ENCODE data around the gene MRPL23. TPM values are rescaled to one million over a fixed set of nuclear protein-coding genes. Genes with fewer than 3 reads are reported as not detected.

Gene MRPL23
- total RNA-seq, 2 donors from 2014 or later = 59.4 to 60.3 TPM

DNA sequence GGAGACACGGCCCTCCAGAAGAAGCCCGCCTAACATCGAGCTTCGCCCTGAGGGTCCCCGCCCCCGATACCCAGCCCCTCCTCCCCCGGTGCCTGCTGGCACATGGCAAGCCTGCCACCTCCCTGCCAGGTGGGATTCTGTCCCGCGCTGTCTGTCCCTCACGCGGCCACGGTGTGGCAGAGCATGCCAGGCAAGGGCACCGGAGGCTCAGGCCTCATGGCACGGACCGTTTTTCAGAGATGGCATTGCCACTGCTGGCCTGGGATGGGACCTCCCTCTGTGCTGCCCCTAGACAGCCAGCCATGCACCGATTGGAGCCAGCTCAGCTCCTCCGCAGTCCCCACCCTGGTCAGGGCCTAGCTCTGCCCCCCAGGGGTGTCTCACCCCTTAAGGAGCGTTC, 19.4 kb downstream of the MRPL23 start:
- H3K4me1 Mint-ChIP-seq (ENCODE audit: low read depth) = no peaks in the 10 kb centered on the region
- H3K9me3 Mint-ChIP-seq = no peaks in the 10 kb centered on the region
- no peaks in the 10 kb centered on the region for H3K27me3 Mint-ChIP-seq (ENCODE audit: low read depth)
- H3K36me3 Mint-ChIP-seq (ENCODE audit: insufficient read depth in 2 of 2) = no peaks in the 10 kb centered on the region
- H3K4me3 Mint-ChIP-seq = no peak overlapping the region
- H3K27ac Mint-ChIP-seq = no peak overlapping the region
- DNase-seq (no peak), ATAC-seq (replicated peaks in 1 of 2) (no peak)

DNA sequence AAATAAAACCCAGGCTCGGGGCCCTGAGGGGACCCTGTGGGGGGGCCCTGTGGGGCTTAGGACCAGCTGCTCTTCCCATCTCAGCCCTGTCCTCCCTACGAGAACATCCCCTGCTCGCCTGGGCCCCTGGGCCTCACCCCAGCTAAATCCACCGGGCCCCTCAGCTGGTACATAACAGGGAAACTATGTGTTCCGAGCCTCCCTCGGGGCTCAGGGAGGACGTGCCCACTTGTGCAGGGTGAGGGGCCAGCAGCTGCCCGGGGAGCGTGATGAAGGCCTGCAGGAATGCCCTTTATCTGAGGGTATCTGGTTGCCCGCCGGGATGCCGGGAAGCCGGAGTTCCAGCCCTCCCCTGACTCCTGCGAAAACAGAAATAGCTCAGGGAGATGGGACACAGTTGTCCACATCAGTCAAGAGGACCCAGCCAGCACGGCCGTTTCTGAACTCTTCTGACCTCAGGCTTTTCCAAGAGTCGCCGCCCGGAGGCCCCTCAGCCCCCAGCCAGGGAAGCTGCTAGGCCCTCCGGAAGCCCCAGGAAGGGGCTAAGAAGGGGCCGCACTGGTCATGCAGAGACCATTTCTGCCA, 20.6 kb downstream of the MRPL23 start:
- H3K36me3 Mint-ChIP-seq (ENCODE audit: insufficient read depth in 2 of 2) = no peaks in the 10 kb centered on the region
- no peak overlapping the region for H3K27ac Mint-ChIP-seq
- ATAC-seq (replicated peaks in 1 of 2) (no peak), DNase-seq (no peak)
- no peak overlapping the region for H3K4me3 Mint-ChIP-seq
- H3K27me3 Mint-ChIP-seq (ENCODE audit: low read depth) = no peaks in the 10 kb centered on the region
- no peaks in the 10 kb centered on the region for H3K4me1 Mint-ChIP-seq (ENCODE audit: low read depth)
- no peaks in the 10 kb centered on the region for H3K9me3 Mint-ChIP-seq

- DNase-seq = no peak
- Mint-ChIP-seq H3K27me3 (ENCODE audit: low read depth) (no peaks in the 10 kb centered on the region), H3K4me1 (ENCODE audit: low read depth) (no peaks in the 10 kb centered on the region), H3K9me3 (no peaks in the 10 kb centered on the region), H3K27ac (no peak overlapping the region), H3K36me3 (ENCODE audit: insufficient read depth in 2 of 2) (no peaks in the 10 kb centered on the region), H3K4me3 (no peak overlapping the region)
- ATAC-seq (replicated peaks in 1 of 2) = no peak
Measured at GRCh38 chr11:1968454-1969002, 21.4 kb downstream of the MRPL23 start.

- Mint-ChIP-seq H3K9me3 (no peaks in the 10 kb centered on the region), H3K36me3 (ENCODE audit: insufficient read depth in 2 of 2) (no peaks in the 10 kb centered on the region), H3K4me3 (no peak overlapping the region), H3K27me3 (ENCODE audit: low read depth) (no peaks in the 10 kb centered on the region), H3K4me1 (ENCODE audit: low read depth) (no peaks in the 10 kb centered on the region), H3K27ac (no peak overlapping the region)
- ATAC-seq (replicated peaks in 1 of 2) = no peak
- DNase-seq = no peak
Measured at GRCh38 chr11:1969035-1969434, 21.9 kb downstream of the MRPL23 start.

- Mint-ChIP-seq H3K27ac (no peak overlapping the region), H3K9me3 (no peaks in the 10 kb centered on the region), H3K36me3 (ENCODE audit: insufficient read depth in 2 of 2) (no peaks in the 10 kb centered on the region), H3K4me1 (ENCODE audit: low read depth) (no peaks in the 10 kb centered on the region), H3K4me3 (no peak overlapping the region), H3K27me3 (ENCODE audit: low read depth) (no peaks in the 10 kb centered on the region)
- DNase-seq (no peak), ATAC-seq (replicated peaks in 1 of 2) (no peak)
Measured at GRCh38 chr11:1969776-1970175, 22.6 kb downstream of the MRPL23 start.

GRCh38 chr11:1970956-1971355, 23.8 kb downstream of the MRPL23 start:
- Mint-ChIP-seq H3K4me3 (no peak overlapping the region), H3K36me3 (ENCODE audit: insufficient read depth in 2 of 2) (no peaks in the 10 kb centered on the region), H3K27me3 (ENCODE audit: low read depth) (no peaks in the 10 kb centered on the region), H3K27ac (no peak overlapping the region), H3K4me1 (ENCODE audit: low read depth) (no peaks in the 10 kb centered on the region), H3K9me3 (no peaks in the 10 kb centered on the region)
- DNase-seq (no peak), ATAC-seq (replicated peaks in 1 of 2) (no peak)

GRCh38 chr11:1975185-1975584, 28.1 kb downstream of the MRPL23 start:
- ATAC-seq (replicated peaks in 1 of 2) = no peak
- no peaks in the 10 kb centered on the region for H3K4me1 Mint-ChIP-seq (ENCODE audit: low read depth)
- H3K4me3 Mint-ChIP-seq = no peak overlapping the region
- no peaks in the 10 kb centered on the region for H3K27me3 Mint-ChIP-seq (ENCODE audit: low read depth)
- no peak for DNase-seq
- no peak overlapping the region for H3K27ac Mint-ChIP-seq
- H3K36me3 Mint-ChIP-seq (ENCODE audit: insufficient read depth in 2 of 2) = no peaks in the 10 kb centered on the region
- no peaks in the 10 kb centered on the region for H3K9me3 Mint-ChIP-seq

- no peaks in the 10 kb centered on the region for H3K36me3 Mint-ChIP-seq (ENCODE audit: insufficient read depth in 2 of 2)
- no peak overlapping the region for H3K4me3 Mint-ChIP-seq
- no peak for ATAC-seq (replicated peaks in 1 of 2)
- DNase-seq = no peak
- H3K27me3 Mint-ChIP-seq (ENCODE audit: low read depth) = no peaks in the 10 kb centered on the region
- no peak overlapping the region for H3K27ac Mint-ChIP-seq
- no peaks in the 10 kb centered on the region for H3K9me3 Mint-ChIP-seq
- no peaks in the 10 kb centered on the region for H3K4me1 Mint-ChIP-seq (ENCODE audit: low read depth)
Measured at GRCh38 chr11:1978720-1979473, 31.8 kb downstream of the MRPL23 start.

- H3K27me3 Mint-ChIP-seq (ENCODE audit: low read depth) = no peaks in the 10 kb centered on the region
- ATAC-seq (replicated peaks in 1 of 2) (no peak), DNase-seq (no peak)
- H3K9me3 Mint-ChIP-seq = no peaks in the 10 kb centered on the region
- H3K27ac Mint-ChIP-seq = no peak overlapping the region
- no peaks in the 10 kb centered on the region for H3K36me3 Mint-ChIP-seq (ENCODE audit: insufficient read depth in 2 of 2)
- H3K4me3 Mint-ChIP-seq = no peak overlapping the region
- H3K4me1 Mint-ChIP-seq (ENCODE audit: low read depth) = no peaks in the 10 kb centered on the region
Measured at GRCh38 chr11:1979607-1980006, 32.5 kb downstream of the MRPL23 start.

GRCh38 chr11:1982873-1983600, 35.9 kb downstream of the MRPL23 start:
- H3K9me3 Mint-ChIP-seq = no peaks in the 10 kb centered on the region

GRCh38 chr11:1983601-1983961, 36.4 kb downstream of the MRPL23 start:
- Mint-ChIP-seq H3K27me3 (ENCODE audit: low read depth) (no peaks in the 10 kb centered on the region), H3K27ac (no peak overlapping the region), H3K4me1 (ENCODE audit: low read depth) (no peaks in the 10 kb centered on the region), H3K9me3 (no peaks in the 10 kb centered on the region), H3K4me3 (no peak overlapping the region), H3K36me3 (ENCODE audit: insufficient read depth in 2 of 2) (no peaks in the 10 kb centered on the region)
- ATAC-seq (replicated peaks in 1 of 2) (no peak), DNase-seq (no peak)

More at GRCh38 chr11:1982873-1983600, 35.9 kb downstream of the MRPL23 start:
- Mint-ChIP-seq H3K4me1 (ENCODE audit: low read depth) (no peaks in the 10 kb centered on the region), H3K4me3 (no peak overlapping the region), H3K27ac (no peak overlapping the region), H3K36me3 (ENCODE audit: insufficient read depth in 2 of 2) (no peaks in the 10 kb centered on the region), H3K27me3 (ENCODE audit: low read depth) (no peaks in the 10 kb centered on the region)
- no peak for ATAC-seq (replicated peaks in 1 of 2)
- no peak for DNase-seq

DNA sequence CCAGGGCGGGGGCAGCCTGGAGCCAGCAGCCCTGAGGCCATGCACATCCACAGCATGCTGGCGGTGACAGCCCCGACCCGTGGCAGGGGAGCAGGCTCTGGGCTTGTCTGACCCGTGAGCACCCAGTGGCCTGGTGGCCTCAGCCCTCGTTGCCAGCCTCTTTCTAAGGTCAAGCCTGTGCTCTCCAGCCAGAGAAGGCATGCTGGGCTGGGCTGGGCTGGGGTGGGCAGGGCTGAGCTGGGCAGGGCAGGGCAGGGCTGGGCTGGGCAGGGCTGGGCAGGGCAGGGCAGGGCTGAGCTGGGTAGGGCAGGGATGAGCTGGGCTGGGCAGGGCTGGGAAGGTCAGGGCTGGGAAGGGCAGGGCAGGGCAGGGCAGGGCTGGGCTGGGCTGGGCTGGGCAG, 39.9 kb downstream of the MRPL23 start:
- no peaks in the 10 kb centered on the region for H3K27me3 Mint-ChIP-seq (ENCODE audit: low read depth)
- DNase-seq (no peak), ATAC-seq (replicated peaks in 1 of 2) (no peak)
- H3K9me3 Mint-ChIP-seq = no peaks in the 10 kb centered on the region
- H3K36me3 Mint-ChIP-seq (ENCODE audit: insufficient read depth in 2 of 2) = no peaks in the 10 kb centered on the region
- H3K27ac Mint-ChIP-seq = no peak overlapping the region
- no peaks in the 10 kb centered on the region for H3K4me1 Mint-ChIP-seq (ENCODE audit: low read depth)
- H3K4me3 Mint-ChIP-seq = no peak overlapping the region

- no peak for DNase-seq
- H3K4me3 Mint-ChIP-seq = no peak overlapping the region
- no peaks in the 10 kb centered on the region for H3K4me1 Mint-ChIP-seq (ENCODE audit: low read depth)
- no peak for ATAC-seq (replicated peaks in 1 of 2)
- no peaks in the 10 kb centered on the region for H3K27me3 Mint-ChIP-seq (ENCODE audit: low read depth)
- no peaks in the 10 kb centered on the region for H3K36me3 Mint-ChIP-seq (ENCODE audit: insufficient read depth in 2 of 2)
- H3K9me3 Mint-ChIP-seq = no peaks in the 10 kb centered on the region
- H3K27ac Mint-ChIP-seq = no peak overlapping the region
Measured at GRCh38 chr11:1988174-1988573, 41.0 kb downstream of the MRPL23 start.

Measured in activated T-cell treated with anti-CD3 and anti-CD28 coated beads, Interleukin-2, amount 50 U/mL, for 72 hours (primary cell).